GM19351 (cell line): ENCODE measurements around the gene SPDYE3.
"Not testable (repeated sequence)": the region's sequence is repeated elsewhere in the genome, so short reads cannot be mapped to it uniquely, and the experiment has no call there.

ENCODE experiments used
- ATAC-seq: cut with Tn5 transposase; IDR thresholded peaks from one replicate; pipeline ENCODE4 v1.9.1; 2021; ENCODE audit warnings: mild to moderate bottlenecking, moderate library complexity; ENCODE audit not compliant: unreplicated experiment

Gene SPDYE3

GRCh38 chr7:100287191-100287969, 20.1 kb upstream of the SPDYE3 start:
- ATAC-seq: not testable (repeated sequence)

GRCh38 chr7:100288258-100288657, 19.2 kb upstream of the SPDYE3 start:
- ATAC-seq: not testable (repeated sequence)

GRCh38 chr7:100292162-100292561, 15.3 kb upstream of the SPDYE3 start:
- not testable (repeated sequence) for ATAC-seq

- ATAC-seq: not testable (repeated sequence)
These were observed 12.2 kb upstream of the SPDYE3 start for GRCh38 chr7:100295269-100295668.

GRCh38 chr7:100297852-100298631, 9.5 kb upstream of the SPDYE3 start:
- not testable (repeated sequence) for ATAC-seq

GRCh38 chr7:100298632-100298895, 8.9 kb upstream of the SPDYE3 start:
- not testable (repeated sequence) for ATAC-seq

GRCh38 chr7:100304526-100304925, 3.0 kb upstream of the SPDYE3 start:
- ATAC-seq: not testable (repeated sequence)

GRCh38 chr7:100318329-100318728, 10.8 kb downstream of the SPDYE3 start:
- not testable (repeated sequence) for ATAC-seq

GRCh38 chr7:100321648-100322047, 14.1 kb downstream of the SPDYE3 start:
- ATAC-seq: not testable (repeated sequence)

- ATAC-seq: not testable (repeated sequence)
These were observed 16.7 kb downstream of the SPDYE3 start for GRCh38 chr7:100324194-100324593.

- not testable (repeated sequence) for ATAC-seq
These were observed 18.2 kb downstream of the SPDYE3 start for GRCh38 chr7:100325671-100326070.

- not testable (repeated sequence) for ATAC-seq
These were observed 19.4 kb downstream of the SPDYE3 start for GRCh38 chr7:100326914-100327313.

- peak; percentile 91 for ATAC-seq
These were observed 28.3 kb downstream of the SPDYE3 start for GRCh38 chr7:100335566-100336466.

GRCh38 chr7:100338083-100338696, 30.7 kb downstream of the SPDYE3 start:
- ATAC-seq: not testable (repeated sequence)

- ATAC-seq: not testable (repeated sequence)
These were observed 33.8 kb downstream of the SPDYE3 start for GRCh38 chr7:100341286-100341685.

GRCh38 chr7:100342765-100343164, 35.3 kb downstream of the SPDYE3 start:
- ATAC-seq: no peak

GRCh38 chr7:100344124-100344559, 36.6 kb downstream of the SPDYE3 start:
- not testable (repeated sequence) for ATAC-seq

- peak; percentile 85 for ATAC-seq
These were observed 37.2 kb downstream of the SPDYE3 start for GRCh38 chr7:100344560-100345287.

- ATAC-seq: peak; percentile 25
These were observed 37.8 kb downstream of the SPDYE3 start for GRCh38 chr7:100345288-100345672.

GRCh38 chr7:100346921-100347320, 39.4 kb downstream of the SPDYE3 start:
- ATAC-seq: no peak
